Embryonic facial prominence (tissue), 1 donor: Measurements from ENCODE around the gene ADH1B.
"Not testable (repeated sequence)": the region's sequence is repeated elsewhere in the genome, so short reads cannot be mapped to it uniquely, and the experiment has no call there.

Experiments
- DNase-seq: peaks from one replicate; pipeline ENCODE4 v3.0.0-alpha.2; 2016; ENCODE audit errors: extremely low spot score

ADH1B gene

DNA sequence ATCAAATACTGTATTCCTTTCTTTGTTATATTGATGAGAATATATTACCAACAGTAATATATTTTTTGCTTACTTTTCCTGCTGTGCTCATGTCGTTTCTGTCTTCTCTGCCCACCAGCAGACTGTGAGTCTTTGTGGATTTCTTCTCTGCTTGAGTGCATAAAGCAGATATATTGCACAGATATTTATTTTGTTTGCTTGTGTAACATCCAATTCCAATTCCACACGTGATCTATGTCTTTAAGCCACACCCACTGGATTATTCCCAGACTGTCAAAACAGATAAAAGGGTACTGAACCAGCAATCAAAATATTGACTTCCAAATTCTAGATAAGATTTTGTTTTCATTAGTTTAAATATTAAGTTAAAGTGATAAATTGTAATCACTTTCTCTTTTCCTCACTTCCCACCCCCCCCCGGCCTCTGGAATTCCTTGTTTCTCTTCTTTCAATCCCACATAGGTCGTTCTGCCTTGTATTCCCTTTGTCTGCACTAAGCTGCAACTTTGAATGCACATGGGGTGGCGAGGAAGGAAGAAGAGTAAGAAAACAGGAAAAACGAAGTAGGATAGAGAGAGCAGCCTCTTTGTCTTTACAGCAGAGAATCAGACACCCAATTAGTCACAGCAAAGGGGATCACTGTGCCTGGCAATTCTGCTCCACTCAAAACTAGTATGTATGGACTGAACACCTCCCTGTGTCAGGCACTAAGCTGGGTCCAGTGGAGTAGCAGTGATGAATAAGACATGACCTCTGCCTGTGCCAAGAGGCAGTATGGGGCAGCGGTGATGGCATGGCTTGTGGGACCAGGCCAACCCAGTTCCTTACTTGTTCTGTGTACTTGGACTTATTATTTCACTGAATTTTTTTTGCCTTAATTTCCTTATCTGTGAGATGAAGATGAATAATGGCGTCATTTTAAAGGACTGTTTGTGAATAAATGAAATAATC is at the start of gene ADH1B:
ADH1B (minus strand) TSS at position 161 of the 951 bp plus-strand sequence; CDS start at position 91, 70 bp downstream.
- DNase-seq = no peak

DNA sequence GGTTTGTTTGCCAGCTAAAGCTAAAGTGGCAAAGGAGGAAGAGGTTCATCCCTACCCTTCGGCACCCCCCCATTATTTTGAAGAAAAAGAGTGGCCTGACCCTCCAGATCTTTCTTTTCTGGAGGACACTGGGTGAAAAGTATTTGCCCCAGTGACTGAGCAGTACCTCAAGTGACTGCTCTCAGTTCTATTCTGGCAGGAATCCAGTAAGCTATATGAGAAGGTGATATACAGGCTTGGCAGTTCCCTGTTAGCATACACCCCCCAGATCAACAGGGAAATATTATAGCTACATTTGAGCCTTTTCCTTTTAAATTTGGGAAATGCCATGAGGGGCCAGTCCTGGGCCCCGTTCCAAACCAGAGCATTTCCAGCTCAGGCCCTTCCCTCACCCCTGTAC is 46.6 kb upstream of the ADH1B start:
- DNase-seq = not testable (repeated sequence)

GRCh38 chr4:99366491-99366890 is 45.3 kb upstream of the ADH1B start:
- DNase-seq = no peak

- no peak for DNase-seq
Measured at GRCh38 chr4:99362768-99363167, 41.6 kb upstream of the ADH1B start.

- no peak for DNase-seq
Measured at GRCh38 chr4:99361899-99362275, 40.7 kb upstream of the ADH1B start.

DNA sequence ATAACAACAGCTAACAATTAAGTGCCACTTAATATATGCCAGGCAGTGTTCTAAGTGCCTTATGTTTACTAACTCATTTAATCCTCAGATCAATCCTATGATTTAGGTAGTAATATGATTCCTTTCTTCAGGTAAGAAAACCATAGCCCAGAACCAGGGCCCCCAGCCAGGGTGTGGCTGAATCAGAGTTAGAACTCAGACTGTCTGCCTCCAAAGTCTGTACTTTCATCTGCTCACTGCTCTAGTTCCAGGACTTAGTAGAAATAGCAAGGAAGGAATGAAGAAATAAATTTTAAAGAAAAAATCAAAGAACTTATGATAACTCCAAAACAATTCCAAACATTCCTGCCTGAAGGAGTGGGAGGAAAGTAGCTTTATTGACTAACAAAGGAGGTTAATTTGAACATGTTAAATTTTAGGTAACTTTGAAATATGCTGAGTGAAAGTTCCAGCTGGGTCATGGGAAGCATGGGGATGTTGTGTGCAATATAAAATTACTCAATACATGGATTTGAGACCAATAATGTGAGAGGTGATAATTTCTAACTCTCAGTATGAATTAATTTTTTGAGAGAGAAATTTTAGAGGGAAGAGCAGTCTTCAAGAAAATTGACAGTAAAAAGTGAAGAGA is 40.2 kb upstream of the ADH1B start:
- DNase-seq = no peak

DNA sequence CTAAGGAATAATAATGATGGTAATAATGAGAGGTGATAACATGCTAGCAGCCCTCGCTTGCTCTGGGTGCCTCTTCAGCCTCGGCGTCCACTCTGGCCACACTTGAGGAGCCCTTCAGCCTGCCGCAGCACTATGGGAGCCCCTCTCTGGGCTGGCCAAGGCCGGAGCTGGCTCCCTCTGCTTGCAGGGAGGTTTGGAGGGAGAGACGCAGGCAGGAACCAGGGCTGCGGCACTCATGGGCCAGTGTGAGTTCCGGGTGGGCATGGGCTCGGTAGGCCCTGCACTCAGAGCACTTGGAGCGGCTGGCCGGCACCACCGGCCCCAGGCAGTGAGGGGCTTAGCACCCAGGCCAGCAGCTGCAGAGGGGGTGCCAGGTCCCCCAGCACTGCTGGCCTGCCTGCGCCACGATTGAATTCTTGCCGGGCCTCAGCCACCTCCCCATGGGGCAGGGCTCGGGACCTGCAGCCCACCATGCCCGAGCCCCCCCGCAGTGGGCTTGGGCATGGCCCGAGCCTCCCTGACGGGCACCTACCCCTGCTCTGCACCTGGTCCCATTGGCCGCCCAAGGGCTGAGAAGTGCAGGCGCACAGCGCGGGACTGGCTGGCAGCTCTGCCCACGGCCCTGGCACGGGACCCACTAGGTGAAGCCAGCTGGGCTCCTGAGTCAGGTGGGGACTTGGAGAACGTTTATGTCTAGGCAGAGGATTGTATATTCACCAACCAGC is 38.4 kb upstream of the ADH1B start:
- DNase-seq = no peak

DNA sequence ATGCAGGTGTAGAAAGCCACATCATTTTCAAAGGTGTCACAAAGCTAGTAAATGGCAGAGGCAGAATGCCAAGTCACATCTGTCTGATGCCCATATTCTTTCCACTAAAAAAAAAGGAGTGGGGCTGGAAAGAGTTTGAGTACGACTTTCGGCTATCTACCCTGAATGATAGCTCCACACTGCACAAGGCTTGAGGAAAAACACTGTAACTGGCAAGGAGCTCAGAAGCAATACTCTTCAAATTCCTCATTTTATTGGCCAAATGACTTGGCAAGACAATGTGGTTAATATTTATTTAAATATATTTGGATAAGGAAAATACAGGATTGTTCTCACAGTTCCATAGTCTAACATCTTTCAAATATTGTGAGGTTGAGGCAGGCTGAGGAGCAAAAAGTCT is 36.7 kb upstream of the ADH1B start:
- DNase-seq = no peak

- DNase-seq = no peak
Measured at GRCh38 chr4:99356992-99357391, 35.8 kb upstream of the ADH1B start.

DNA sequence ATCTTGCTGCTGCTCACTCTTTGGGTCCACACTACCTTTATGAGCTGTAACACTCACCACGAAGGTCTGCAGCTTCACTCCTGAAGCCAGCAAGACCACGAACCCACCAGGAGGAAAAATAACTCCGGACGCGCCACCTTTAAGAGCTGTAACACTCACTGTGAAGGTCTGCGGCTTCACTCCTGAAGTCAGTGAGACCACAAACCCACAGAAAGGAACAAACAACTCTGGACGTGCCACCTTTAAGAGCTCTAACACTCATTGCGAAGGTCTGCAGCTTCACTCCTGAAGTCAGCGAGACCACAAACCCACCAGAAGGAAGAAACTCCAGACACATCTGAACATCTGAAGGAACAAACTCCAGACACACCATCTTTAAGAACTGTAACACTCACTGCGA is 34.9 kb upstream of the ADH1B start:
- not testable (repeated sequence) for DNase-seq

- DNase-seq = no peak
Measured at GRCh38 chr4:99352602-99353537, 31.7 kb upstream of the ADH1B start, which contains the start of gene ADH1C. ADH1C (minus strand) TSS chr4:99352746; CDS start chr4:99352675, 71 bp downstream.

DNA sequence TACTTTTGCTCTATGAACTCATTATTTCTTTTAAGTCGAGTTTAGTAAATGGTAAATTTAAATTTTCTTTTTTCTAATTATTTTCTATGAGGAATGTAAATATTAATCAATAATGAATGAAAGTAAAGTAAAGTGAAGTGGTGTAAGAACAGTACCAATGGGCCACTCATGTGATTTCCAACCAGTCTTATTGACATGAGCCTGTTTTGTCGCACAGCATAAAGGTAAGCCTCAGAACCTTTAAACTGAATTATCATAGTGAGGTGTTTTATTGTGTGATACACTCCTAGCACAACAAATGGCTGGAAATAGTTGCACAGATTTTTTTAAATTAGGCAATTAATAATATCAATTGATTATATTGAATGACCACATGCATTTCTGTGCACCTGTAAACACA is 30.3 kb upstream of the ADH1B start:
- no peak for DNase-seq

GRCh38 chr4:99349338-99349737 is 28.1 kb upstream of the ADH1B start:
- DNase-seq = no peak

DNA sequence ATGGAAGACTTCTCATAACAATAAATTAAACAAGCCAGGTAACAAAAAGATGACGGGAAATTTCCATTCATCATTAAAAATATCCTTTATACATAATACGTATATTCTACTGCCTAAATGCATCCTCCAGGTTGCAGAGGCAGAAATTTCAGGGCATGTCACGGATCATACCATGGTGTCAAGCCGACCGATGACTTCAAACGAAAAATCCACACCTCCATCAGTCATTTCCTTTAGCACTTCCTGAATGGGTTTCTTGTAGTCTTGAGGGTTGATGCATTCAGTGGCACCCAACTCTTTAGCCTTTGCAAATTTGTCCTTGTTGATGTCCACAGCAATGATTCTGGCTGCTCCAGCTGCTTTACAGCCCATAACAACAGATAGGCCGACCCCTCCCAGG is 21.4 kb upstream of the ADH1B start:
- not testable (repeated sequence) for DNase-seq

DNA sequence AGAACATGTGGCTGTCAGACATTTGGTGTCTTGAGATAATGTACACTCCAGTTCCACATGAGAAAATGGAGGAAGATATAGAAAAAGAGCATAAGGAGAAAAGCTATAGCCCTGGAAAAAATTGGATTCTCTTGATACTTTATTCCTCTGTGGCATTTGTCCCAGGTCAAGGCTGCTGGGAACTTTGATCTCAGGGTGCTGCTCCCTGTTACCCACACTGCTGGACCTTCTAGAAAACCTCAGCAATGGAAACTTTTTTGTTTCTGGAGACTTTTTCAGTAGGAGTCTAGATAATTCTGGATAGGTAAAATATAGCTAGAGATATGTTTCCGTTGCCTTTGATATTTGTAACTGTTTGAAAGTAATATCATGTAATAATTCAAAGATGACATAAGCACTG is 20.2 kb upstream of the ADH1B start:
- no peak for DNase-seq

- DNase-seq = no peak
Measured at GRCh38 chr4:99339172-99339571, 18.0 kb upstream of the ADH1B start.

DNA sequence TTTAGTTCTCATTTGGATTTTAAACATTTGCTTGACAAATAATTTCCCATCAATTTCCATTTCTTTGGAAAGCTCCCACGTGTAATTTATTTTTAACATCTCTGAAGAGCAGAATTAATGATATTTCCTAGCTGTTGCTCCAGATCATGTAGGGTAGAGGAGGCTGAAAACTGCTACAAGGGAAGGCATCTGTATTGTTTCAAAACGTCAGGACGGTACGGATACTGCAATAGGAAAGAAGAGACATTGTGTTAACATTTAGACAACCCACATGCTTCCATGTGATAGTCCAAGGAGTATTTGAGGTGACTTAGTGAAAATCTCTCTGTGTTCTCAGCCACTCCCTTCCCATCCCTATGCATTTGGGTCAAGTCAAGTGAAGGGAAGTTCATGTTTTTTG is 15.4 kb upstream of the ADH1B start:
- DNase-seq = no peak

GRCh38 chr4:99334880-99335279 is 13.7 kb upstream of the ADH1B start:
- DNase-seq = no peak

DNA sequence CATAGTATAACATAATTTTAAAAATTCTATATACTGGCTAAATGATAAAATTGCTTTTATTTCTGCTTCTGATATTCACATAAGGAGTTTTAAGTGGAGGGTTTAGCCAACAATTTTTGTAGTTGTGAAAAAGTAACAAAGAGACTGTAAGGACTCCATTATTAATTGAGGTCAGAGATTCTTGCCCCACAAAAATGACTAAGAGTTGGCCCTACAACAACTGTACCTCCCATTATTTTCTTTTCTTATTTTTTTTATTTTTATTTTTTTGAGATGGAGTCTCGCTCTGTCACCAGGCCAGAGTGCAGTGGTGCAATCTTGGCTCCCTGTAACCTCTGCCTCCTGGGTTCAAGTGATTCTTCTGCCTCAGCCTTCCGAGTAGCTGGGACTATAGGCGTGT is 9.4 kb upstream of the ADH1B start:
- no peak for DNase-seq

DNA sequence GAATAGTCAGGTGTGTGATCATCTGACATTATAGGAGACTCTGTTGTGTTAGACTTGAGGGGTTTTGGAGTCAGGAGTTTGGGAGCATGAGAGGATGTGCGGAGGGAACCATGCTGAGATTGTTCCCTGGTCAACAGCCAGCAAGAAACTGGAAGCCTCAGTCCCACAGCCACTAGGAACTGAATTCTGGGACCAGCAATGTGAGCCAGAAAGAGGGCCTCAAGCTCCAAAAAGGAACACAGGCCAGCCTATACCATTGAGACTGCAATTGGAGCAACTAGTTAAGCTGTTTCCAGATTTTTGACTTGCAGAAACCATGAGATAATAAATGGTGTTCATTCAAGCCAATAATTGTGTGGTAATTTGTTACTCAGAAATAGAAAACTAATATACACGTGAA is 8.7 kb upstream of the ADH1B start:
- no peak for DNase-seq

DNA sequence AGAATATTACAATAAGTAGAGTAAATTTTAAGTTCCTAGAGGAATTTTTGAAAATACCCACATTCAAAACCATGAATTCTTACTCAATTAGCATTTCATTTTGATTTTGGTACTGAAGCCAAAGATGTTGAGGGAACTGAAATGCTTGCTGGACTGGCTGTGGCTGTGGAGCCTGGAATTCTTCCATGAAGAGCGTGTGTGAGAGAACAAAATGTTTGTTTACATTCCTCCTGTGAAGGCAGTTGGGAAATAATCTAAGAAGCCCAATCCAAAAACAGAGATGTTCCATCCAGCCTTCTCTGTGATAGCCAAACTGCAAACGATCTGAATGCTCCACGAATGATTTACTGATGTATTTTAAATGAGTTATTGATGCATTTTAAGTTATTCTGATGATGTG is 3.8 kb upstream of the ADH1B start:
- DNase-seq = no peak
